ENCODE measurements around the gene BRAT1. TPM values are rescaled to one million over a fixed set of nuclear protein-coding genes. Genes with fewer than 3 reads are reported as not detected.

The BRAT1 gene
- total RNA-seq, 1 donor from 2014 or later, result 53.0 TPM

DNA sequence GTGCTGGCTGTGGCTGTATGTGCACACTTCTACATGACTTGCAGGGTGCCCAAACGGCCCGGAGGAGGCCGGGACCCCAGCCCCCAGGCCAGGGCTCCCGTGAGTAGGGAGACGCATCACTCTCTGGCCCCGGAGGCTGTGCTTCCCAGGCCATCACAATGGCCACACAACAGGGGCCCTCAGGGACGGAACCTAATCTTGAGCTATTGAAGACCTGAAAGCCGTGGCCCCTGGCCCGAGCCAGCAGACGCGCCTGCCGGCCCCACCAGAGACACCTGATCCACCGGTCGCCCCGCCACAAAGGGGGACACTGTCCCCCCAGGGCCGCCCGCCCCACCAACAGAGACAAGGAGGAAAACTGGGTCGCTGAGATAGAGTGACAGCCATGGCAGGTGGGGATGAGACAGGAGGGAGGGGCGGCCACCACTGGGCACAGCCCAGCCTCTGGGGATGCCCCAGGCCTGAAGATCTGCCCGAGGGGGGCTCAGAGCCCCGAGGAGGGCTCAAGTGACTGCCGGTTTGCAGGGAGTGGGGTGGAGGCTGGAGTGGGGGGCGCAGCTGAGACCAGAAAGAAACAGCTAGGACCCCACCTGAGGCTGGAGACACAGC, 45.9 kb downstream of the BRAT1 start:
- no peak overlapping the region for H3K4me3 ChIP-seq (ENCODE audit: low read depth, low read length)
- TF ChIP-seq, protein P1, sequence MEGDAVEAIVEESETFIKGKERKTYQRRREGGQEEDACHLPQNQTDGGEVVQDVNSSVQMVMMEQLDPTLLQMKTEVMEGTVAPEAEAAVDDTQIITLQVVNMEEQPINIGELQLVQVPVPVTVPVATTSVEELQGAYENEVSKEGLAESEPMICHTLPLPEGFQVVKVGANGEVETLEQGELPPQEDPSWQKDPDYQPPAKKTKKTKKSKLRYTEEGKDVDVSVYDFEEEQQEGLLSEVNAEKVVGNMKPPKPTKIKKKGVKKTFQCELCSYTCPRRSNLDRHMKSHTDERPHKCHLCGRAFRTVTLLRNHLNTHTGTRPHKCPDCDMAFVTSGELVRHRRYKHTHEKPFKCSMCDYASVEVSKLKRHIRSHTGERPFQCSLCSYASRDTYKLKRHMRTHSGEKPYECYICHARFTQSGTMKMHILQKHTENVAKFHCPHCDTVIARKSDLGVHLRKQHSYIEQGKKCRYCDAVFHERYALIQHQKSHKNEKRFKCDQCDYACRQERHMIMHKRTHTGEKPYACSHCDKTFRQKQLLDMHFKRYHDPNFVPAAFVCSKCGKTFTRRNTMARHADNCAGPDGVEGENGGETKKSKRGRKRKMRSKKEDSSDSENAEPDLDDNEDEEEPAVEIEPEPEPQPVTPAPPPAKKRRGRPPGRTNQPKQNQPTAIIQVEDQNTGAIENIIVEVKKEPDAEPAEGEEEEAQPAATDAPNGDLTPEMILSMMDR (conservative IDR thresholded peaks at IDR 0.05; ENCODE audit: low read depth, low read length), result no peak
- DNase-seq (ENCODE audit: low read depth), result no peak

DNA sequence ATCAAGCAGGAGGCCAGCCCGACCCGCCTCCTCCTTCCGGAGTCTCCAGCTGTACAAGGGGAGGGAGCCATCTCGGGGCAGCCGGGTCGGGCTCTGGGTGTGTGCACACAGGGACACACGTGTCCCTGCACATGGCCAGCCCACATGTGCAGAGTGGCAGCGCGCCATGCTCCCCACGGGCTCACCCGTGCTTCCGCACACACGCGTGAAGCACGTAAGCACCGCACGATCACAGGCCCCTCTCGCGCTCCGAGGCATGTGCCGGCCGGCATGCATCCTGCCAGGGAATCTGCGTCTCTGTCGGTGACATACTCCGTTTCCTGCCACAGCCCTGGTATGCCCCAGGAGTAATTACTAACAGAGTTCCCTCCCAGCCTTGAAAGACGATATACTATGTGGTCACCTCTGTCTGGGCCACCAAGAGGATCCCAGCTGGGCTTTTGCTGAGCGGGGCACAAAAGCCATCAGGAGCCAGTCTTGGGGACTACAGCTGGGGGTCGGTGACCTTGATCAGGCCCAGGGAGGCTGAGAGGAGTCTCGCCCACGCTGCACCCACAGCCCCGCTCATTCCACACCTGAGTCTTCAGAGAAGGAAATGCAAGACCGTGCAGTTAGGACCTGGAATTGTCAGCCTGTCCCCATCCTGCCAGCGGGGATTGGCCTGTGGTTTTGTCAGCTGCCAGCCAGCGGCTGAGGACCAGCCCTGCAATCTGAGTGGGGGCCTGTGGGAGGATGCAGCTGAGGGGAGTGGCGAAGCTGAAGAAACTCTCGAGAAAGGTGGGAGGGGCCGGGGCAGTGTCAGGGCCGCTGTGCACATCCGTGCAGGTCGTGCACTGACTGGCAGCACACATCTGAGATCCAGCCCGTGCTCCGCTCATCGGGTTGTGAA, 46.8 kb downstream of the BRAT1 start:
- TF ChIP-seq, protein P1 (conservative IDR thresholded peaks at IDR 0.05; ENCODE audit: low read depth, low read length), result no peak
- H3K4me3 ChIP-seq (ENCODE audit: low read depth, low read length), result no peak overlapping the region
- no peak for DNase-seq (ENCODE audit: low read depth)

DNA sequence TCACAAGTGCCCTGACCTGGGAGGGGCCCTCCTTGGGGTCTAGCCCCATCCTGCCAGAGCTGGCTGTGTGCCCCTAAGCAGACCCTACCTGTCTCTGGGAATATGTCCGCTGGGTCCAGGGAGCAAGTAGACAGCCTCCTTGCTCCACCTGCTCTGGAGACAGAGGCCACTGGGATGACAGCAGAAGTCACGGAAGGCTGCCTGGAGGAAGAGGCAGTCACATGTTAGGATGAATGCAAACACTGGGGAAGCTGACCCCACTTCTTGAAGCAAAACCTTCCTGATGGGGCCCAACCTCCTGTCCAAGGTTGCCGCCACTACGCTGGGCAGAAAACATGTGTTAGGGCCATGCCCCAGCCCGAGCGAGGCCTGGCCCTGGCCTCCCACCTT, 47.4 kb downstream of the BRAT1 start:
- no peak for DNase-seq (ENCODE audit: low read depth)

DNA sequence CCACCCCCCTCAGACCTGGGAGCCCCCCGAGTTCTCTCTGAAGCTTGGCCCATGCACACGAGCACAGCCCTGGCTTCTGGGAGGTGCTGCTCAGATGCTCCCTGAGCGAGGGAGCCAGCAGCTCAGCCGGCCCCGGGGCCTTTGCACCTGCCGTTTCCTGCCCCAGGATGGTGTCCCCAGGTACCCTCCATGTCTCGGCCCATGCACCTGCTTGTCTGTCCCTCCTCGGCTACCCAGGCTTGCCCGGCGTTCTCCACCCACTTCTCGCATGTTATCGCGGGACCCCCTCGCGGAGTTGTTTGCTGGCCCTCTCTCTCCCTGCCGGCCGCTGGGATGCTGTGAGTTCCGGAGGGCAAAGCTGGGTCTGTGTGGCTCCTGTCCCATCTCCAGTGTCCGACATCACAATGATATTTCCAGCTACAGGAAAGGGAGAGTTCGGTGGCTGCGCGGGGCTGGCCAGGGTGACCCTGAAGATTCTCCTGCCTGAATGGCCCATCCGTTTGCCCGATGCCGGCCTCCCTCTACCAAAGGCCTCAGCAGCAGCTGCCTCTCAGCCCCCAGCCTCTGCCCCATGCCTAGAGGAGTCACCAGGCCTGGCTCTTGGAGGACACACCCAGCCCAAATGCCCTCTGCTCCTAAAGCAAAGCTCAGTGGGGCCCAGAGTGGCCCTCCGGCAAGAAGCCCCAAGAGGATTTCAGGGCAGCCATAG, 48.0 kb downstream of the BRAT1 start:
- no peak overlapping the region for H3K4me3 ChIP-seq (ENCODE audit: low read depth, low read length)
- no peak for DNase-seq (ENCODE audit: low read depth)
- TF ChIP-seq, protein P1 (conservative IDR thresholded peaks at IDR 0.05; ENCODE audit: low read depth, low read length), result no peak

More for the DNA sequence above, 47.4 kb downstream of the BRAT1 start:
- TF ChIP-seq, protein P1 (conservative IDR thresholded peaks at IDR 0.05; ENCODE audit: low read depth, low read length), result no peak
- H3K4me3 ChIP-seq (ENCODE audit: low read depth, low read length), result no peak overlapping the region

DNA sequence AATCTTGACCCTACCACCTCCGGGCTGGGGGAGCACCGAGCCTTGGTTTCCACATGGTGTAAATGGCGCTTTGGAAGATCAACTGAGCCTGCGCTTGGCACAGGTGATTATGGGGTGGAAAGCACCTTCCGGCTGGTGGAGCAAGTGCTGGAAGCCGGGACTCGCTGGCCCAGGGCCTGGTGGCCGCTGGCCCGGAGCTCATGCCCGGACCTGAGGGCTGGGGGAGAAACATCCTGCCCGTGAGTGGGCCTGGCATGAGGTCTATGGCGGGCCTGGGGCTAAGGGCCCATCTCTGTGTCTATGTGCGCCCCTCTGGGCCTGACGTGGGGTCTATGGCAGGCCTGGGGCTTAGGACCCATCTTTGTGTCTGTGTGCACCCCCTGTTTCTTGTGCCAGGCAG, 49.9 kb downstream of the BRAT1 start:
- TF ChIP-seq, protein P1 (conservative IDR thresholded peaks at IDR 0.05; ENCODE audit: low read depth, low read length), result no peak
- no peak for DNase-seq (ENCODE audit: low read depth)
- no peak overlapping the region for H3K4me3 ChIP-seq (ENCODE audit: low read depth, low read length)

DNA sequence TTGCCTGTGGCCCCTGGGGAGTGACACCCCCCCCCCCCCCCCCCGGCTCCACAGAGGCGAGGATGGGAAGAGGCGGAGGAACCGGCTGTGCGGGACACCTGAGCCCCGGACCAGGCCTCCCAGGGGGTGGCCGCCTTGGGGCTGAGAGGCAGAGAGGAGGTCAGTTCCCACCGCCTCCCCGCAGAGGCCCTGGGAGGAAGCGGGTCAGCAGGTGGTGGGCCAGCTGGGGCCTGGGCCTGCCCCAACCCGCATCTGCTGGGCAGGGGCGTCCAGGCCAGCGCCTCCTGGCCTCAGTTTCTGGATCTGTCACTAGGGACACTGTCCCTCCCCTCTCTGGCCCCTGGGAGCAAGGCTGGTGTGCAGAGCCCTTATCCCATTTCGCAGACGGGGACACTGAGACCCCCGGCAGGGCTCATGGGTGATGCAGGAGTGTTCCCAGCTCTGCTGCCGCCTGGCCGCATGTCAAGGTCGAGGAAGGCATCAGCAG, 50.4 kb downstream of the BRAT1 start:
- DNase-seq (ENCODE audit: low read depth), result no peak
- TF ChIP-seq, protein P1 (conservative IDR thresholded peaks at IDR 0.05; ENCODE audit: low read depth, low read length), result no peak
- no peak overlapping the region for H3K4me3 ChIP-seq (ENCODE audit: low read depth, low read length)
